Measurements from ENCODE around the gene TYW1B.
"Not testable (repeated sequence)": the region's sequence is repeated elsewhere in the genome, so short reads cannot be mapped to it uniquely, and the experiment has no call there.

- TF ChIP-seq, protein P1, sequence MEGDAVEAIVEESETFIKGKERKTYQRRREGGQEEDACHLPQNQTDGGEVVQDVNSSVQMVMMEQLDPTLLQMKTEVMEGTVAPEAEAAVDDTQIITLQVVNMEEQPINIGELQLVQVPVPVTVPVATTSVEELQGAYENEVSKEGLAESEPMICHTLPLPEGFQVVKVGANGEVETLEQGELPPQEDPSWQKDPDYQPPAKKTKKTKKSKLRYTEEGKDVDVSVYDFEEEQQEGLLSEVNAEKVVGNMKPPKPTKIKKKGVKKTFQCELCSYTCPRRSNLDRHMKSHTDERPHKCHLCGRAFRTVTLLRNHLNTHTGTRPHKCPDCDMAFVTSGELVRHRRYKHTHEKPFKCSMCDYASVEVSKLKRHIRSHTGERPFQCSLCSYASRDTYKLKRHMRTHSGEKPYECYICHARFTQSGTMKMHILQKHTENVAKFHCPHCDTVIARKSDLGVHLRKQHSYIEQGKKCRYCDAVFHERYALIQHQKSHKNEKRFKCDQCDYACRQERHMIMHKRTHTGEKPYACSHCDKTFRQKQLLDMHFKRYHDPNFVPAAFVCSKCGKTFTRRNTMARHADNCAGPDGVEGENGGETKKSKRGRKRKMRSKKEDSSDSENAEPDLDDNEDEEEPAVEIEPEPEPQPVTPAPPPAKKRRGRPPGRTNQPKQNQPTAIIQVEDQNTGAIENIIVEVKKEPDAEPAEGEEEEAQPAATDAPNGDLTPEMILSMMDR (IDR thresholded peaks at IDR 0.05), result not testable (repeated sequence)
- TF ChIP-seq POLR2A (IDR thresholded peaks at IDR 0.05); POLR2AphosphoS5 (IDR thresholded peaks at IDR 0.05; ENCODE audit: insufficient read depth in 1 of 2, low read depth in 1 of 2): not testable (repeated sequence)
Observed at GRCh38 chr7:72867591-72867990, 39.6 kb upstream of the TYW1B start.

Measured in vagina (tissue), 2 donors.